Activated CD4-positive, alpha-beta T cell treated with anti-CD3 and anti-CD28 coated beads, Interleukin-2, amount 10 ng/mL, durations not matched to agents 24 days and 14 days (primary cell): ENCODE results near the gene GPSM1. TPM values are rescaled to one million over a fixed set of nuclear protein-coding genes. Genes with fewer than 3 reads are reported as not detected.

ENCODE experiments used
- DNase-seq: peaks from one replicate; pipeline ENCODE4 v3.0.0; 2022
- H3K27ac Mint-ChIP-seq: one replicate; pipeline ENCODE4 v1.8.0; 2022; ENCODE audit warnings: mild to moderate bottlenecking, mixed read lengths
- H3K27me3 Mint-ChIP-seq: one replicate; pipeline ENCODE4 v1.8.0; 2022; ENCODE audit warnings: mixed read lengths
- H3K36me3 Mint-ChIP-seq: one replicate; pipeline ENCODE4 v1.8.0; 2022; ENCODE audit warnings: low read depth, mild to moderate bottlenecking, mixed read lengths
- H3K4me1 Mint-ChIP-seq: one replicate; pipeline ENCODE4 v1.8.0; 2021; ENCODE audit warnings: mixed read lengths
- H3K4me3 Mint-ChIP-seq: one replicate; pipeline ENCODE4 v1.8.0; 2022; ENCODE audit warnings: mild to moderate bottlenecking, moderate library complexity, mixed read lengths
- H3K9me3 Mint-ChIP-seq: one replicate; pipeline ENCODE4 v1.8.0; 2021; ENCODE audit warnings: mixed read lengths
- intact Hi-C: fragments of 100-400 bp; cut with micrococcal nuclease; formaldehyde crosslinking; loops from one replicate; pipeline ENCODE4 v1.15.1; 2023
- total RNA-seq: library from RNA; stranded (reverse); gene quantifications from 2 replicates; pipeline ENCODE4 v1.2.3, GENCODE V29; 2022

The GPSM1 gene
- total RNA-seq, 1 donor from 2014 or later = 19.2 TPM

GRCh38 chr9:136295542-136296433, 31.6 kb upstream of the GPSM1 start:
- no peaks in the 10 kb centered on the region for H3K4me1 Mint-ChIP-seq
- no peaks in the 10 kb centered on the region for H3K36me3 Mint-ChIP-seq
- intact Hi-C loops = no loop called here
- no peak overlapping the region for H3K27ac Mint-ChIP-seq
- no peak overlapping the region for H3K4me3 Mint-ChIP-seq
- H3K9me3 Mint-ChIP-seq = no peaks in the 10 kb centered on the region
- H3K27me3 Mint-ChIP-seq = no peaks in the 10 kb centered on the region
- DNase-seq = no peak

GRCh38 chr9:136296434-136297015, 30.8 kb upstream of the GPSM1 start:
- intact Hi-C loops = no loop called here
- Mint-ChIP-seq H3K27ac (no peak overlapping the region), H3K4me1 (no peaks in the 10 kb centered on the region), H3K9me3 (no peaks in the 10 kb centered on the region), H3K4me3 (no peak overlapping the region), H3K36me3 (no peaks in the 10 kb centered on the region), H3K27me3 (no peaks in the 10 kb centered on the region)
- no peak for DNase-seq

- no peaks in the 10 kb centered on the region for H3K36me3 Mint-ChIP-seq
These were observed 30.2 kb upstream of the GPSM1 start for GRCh38 chr9:136297016-136297691.

GRCh38 chr9:136297766-136298735, 29.3 kb upstream of the GPSM1 start:
- no peaks in the 10 kb centered on the region for H3K27me3 Mint-ChIP-seq
- DNase-seq = no peak
- intact Hi-C loops = no loop called here
- no peaks in the 10 kb centered on the region for H3K4me1 Mint-ChIP-seq
- no peaks in the 10 kb centered on the region for H3K9me3 Mint-ChIP-seq
- no peaks in the 10 kb centered on the region for H3K36me3 Mint-ChIP-seq
- no peak overlapping the region for H3K4me3 Mint-ChIP-seq
- no peak overlapping the region for H3K27ac Mint-ChIP-seq

More at GRCh38 chr9:136297016-136297691, 30.2 kb upstream of the GPSM1 start:
- no peak overlapping the region for H3K27ac Mint-ChIP-seq
- H3K4me3 Mint-ChIP-seq = no peak overlapping the region
- no peaks in the 10 kb centered on the region for H3K4me1 Mint-ChIP-seq
- intact Hi-C loops = no loop called here
- no peaks in the 10 kb centered on the region for H3K9me3 Mint-ChIP-seq
- no peak for DNase-seq
- H3K27me3 Mint-ChIP-seq = no peaks in the 10 kb centered on the region

GRCh38 chr9:136299116-136299515, 28.2 kb upstream of the GPSM1 start:
- Mint-ChIP-seq H3K4me1 (no peaks in the 10 kb centered on the region), H3K27ac (no peak overlapping the region), H3K9me3 (no peaks in the 10 kb centered on the region), H3K36me3 (no peaks in the 10 kb centered on the region), H3K27me3 (no peaks in the 10 kb centered on the region), H3K4me3 (no peak overlapping the region)
- intact Hi-C loops = no loop called here
- no peak for DNase-seq

- no peaks in the 10 kb centered on the region for H3K4me1 Mint-ChIP-seq
- no peaks in the 10 kb centered on the region for H3K9me3 Mint-ChIP-seq
- no peaks in the 10 kb centered on the region for H3K36me3 Mint-ChIP-seq
- H3K27ac Mint-ChIP-seq = no peak overlapping the region
- intact Hi-C loops = no loop called here
- no peak for DNase-seq
- H3K27me3 Mint-ChIP-seq = no peaks in the 10 kb centered on the region
- H3K4me3 Mint-ChIP-seq = no peak overlapping the region
These were observed 27.8 kb upstream of the GPSM1 start for GRCh38 chr9:136299541-136299940.

- H3K36me3 Mint-ChIP-seq = no peaks in the 10 kb centered on the region
- no peak for DNase-seq
- no peaks in the 10 kb centered on the region for H3K4me1 Mint-ChIP-seq
- intact Hi-C loops = no loop called here
- no peaks in the 10 kb centered on the region for H3K27me3 Mint-ChIP-seq
- H3K4me3 Mint-ChIP-seq = no peak overlapping the region
- H3K27ac Mint-ChIP-seq = no peak overlapping the region
- no peaks in the 10 kb centered on the region for H3K9me3 Mint-ChIP-seq
These were observed 27.3 kb upstream of the GPSM1 start for GRCh38 chr9:136300016-136300545.

- Mint-ChIP-seq H3K9me3 (no peaks in the 10 kb centered on the region), H3K4me1 (no peaks in the 10 kb centered on the region), H3K4me3 (no peak overlapping the region), H3K36me3 (no peaks in the 10 kb centered on the region), H3K27me3 (no peaks in the 10 kb centered on the region), H3K27ac (no peak overlapping the region)
- no peak for DNase-seq
- intact Hi-C loops = no loop called here
These were observed 26.5 kb upstream of the GPSM1 start for GRCh38 chr9:136300866-136301265.

- peaks cover 4% of the 10 kb centered on the region for H3K27me3 Mint-ChIP-seq
- no peaks in the 10 kb centered on the region for H3K9me3 Mint-ChIP-seq
- no peak overlapping the region for H3K27ac Mint-ChIP-seq
- intact Hi-C loops = no loop called here
- DNase-seq = no peak
- H3K4me1 Mint-ChIP-seq = peaks cover 2% of the 10 kb centered on the region
- no peak overlapping the region for H3K4me3 Mint-ChIP-seq
- H3K36me3 Mint-ChIP-seq = no peaks in the 10 kb centered on the region
These were observed 24.8 kb upstream of the GPSM1 start for GRCh38 chr9:136302527-136302926.

- Mint-ChIP-seq H3K27ac (no peak overlapping the region), H3K9me3 (no peaks in the 10 kb centered on the region), H3K4me1 (peaks cover 2% of the 10 kb centered on the region), H3K36me3 (no peaks in the 10 kb centered on the region), H3K27me3 (peaks cover 4% of the 10 kb centered on the region), H3K4me3 (no peak overlapping the region)
- intact Hi-C loops = no loop called here
- no peak for DNase-seq
These were observed 24.1 kb upstream of the GPSM1 start for GRCh38 chr9:136303066-136303824.

- Mint-ChIP-seq H3K27me3 (peaks cover 4% of the 10 kb centered on the region), H3K4me1 (peaks cover 2% of the 10 kb centered on the region), H3K9me3 (no peaks in the 10 kb centered on the region), H3K27ac (no peak within 1 kb of the TSS), H3K4me3 (no peak within 1 kb of the TSS), H3K36me3 (no peaks in the 10 kb centered on the region)
- intact Hi-C loops = no loop called here
- DNase-seq = no peak
These were observed 23.4 kb upstream of the GPSM1 start, which contains the start of gene CCDC187 for GRCh38 chr9:136303825-136304416. CCDC187 (minus strand) TSS chr9:136304094; CDS start chr9:136303830, 264 bp downstream.

- no peak for DNase-seq
- H3K36me3 Mint-ChIP-seq = no peaks in the 10 kb centered on the region
- intact Hi-C loops = no loop called here
- H3K4me1 Mint-ChIP-seq = peaks cover 2% of the 10 kb centered on the region
- no peak overlapping the region for H3K27ac Mint-ChIP-seq
- no peak overlapping the region for H3K4me3 Mint-ChIP-seq
- no peaks in the 10 kb centered on the region for H3K9me3 Mint-ChIP-seq
- peaks cover 4% of the 10 kb centered on the region for H3K27me3 Mint-ChIP-seq
These were observed 22.9 kb upstream of the GPSM1 start for GRCh38 chr9:136304456-136304855.
